Hypothalamus (tissue), 51 donors: ENCODE measurements around the gene PARL.
A peak's percentile ranks its signal among the peaks of the same experiment; 100 is the strongest.

ENCODE experiments used
- DNase-seq, 51 donors: peaks; one replicate each; lab custom pipeline; 2025; lab: John Stamatoyannopoulos, UW

The PARL gene

GRCh38 chr3:183818706-183819624 is 65.7 kb downstream of the PARL start:
- peak in 44 of 51 donors; percentile 29 to 97 (median 80) for DNase-seq

- DNase-seq, result no peak
These were observed 66.5 kb downstream of the PARL start for GRCh38 chr3:183818041-183818620.

GRCh38 chr3:183817639-183818038 is 67.0 kb downstream of the PARL start:
- no peak for DNase-seq

GRCh38 chr3:183816681-183817510 is 67.8 kb downstream of the PARL start:
- DNase-seq, result peak in 1 of 51 donors; percentile 23

- peak in 1 of 51 donors; percentile 22 for DNase-seq
These were observed 68.7 kb downstream of the PARL start for GRCh38 chr3:183815951-183816475.

GRCh38 chr3:183815563-183815940 is 69.1 kb downstream of the PARL start:
- DNase-seq, result no peak

GRCh38 chr3:183814240-183814639 is 70.4 kb downstream of the PARL start:
- DNase-seq, result no peak

- peak in 27 of 51 donors; percentile 10 to 76 (median 35) for DNase-seq
These were observed 71.8 kb downstream of the PARL start for GRCh38 chr3:183812761-183813445.

- no peak for DNase-seq
These were observed 73.0 kb downstream of the PARL start for GRCh38 chr3:183811638-183812037.

- DNase-seq, result no peak
These were observed 73.8 kb downstream of the PARL start for GRCh38 chr3:183810643-183811594.

GRCh38 chr3:183809270-183809669 is 75.4 kb downstream of the PARL start:
- no peak for DNase-seq

- no peak for DNase-seq
These were observed 76.3 kb downstream of the PARL start for GRCh38 chr3:183808355-183808754.

- no peak for DNase-seq
These were observed 76.8 kb downstream of the PARL start for GRCh38 chr3:183807881-183808280.

GRCh38 chr3:183807209-183807728 is 77.4 kb downstream of the PARL start:
- no peak for DNase-seq

- DNase-seq, result no peak
These were observed 81.7 kb downstream of the PARL start for GRCh38 chr3:183802989-183803388.

GRCh38 chr3:183801601-183802000 is 83.1 kb downstream of the PARL start:
- no peak for DNase-seq

GRCh38 chr3:183800243-183800863 is 84.3 kb downstream of the PARL start:
- peak in 38 of 51 donors; percentile 19 to 90 (median 70) for DNase-seq

- peak in 1 of 51 donors; percentile 28 for DNase-seq
These were observed 85.2 kb downstream of the PARL start for GRCh38 chr3:183799461-183799860.
